Colonic mucosa (tissue), 4 donors: ENCODE data around the gene LHPP. TPM values are rescaled to one million over a fixed set of nuclear protein-coding genes. Genes with fewer than 3 reads are reported as not detected.

Source experiments
- DNase-seq: peaks from one replicate; pipeline ENCODE4 v3.0.0-alpha.2; 2020
- H3K27ac ChIP-seq: fragments of 200-600 bp; one replicate; pipeline ENCODE4 v1.8.0; 2021
- H3K27me3 ChIP-seq: fragments of 200-600 bp; one replicate; pipeline ENCODE4 v1.8.0; 2021
- H3K36me3 ChIP-seq: fragments of 200-600 bp; one replicate; pipeline ENCODE4 v1.8.0; 2021
- H3K4me1 ChIP-seq: fragments of 200-600 bp; one replicate; pipeline ENCODE4 v1.8.0; 2021; ENCODE audit warnings: mild to moderate bottlenecking
- H3K4me3 ChIP-seq: fragments of 200-600 bp; one replicate; pipeline ENCODE4 v1.8.0; 2021
- H3K9ac ChIP-seq, 2 donors: one replicate each; pipeline ENCODE4 v1.7.0; 2013; ENCODE audit warnings: control low read depth in 2 of 2, low read depth in 2 of 2, low read length in 2 of 2
- H3K9me3 ChIP-seq: fragments of 200-600 bp; one replicate; pipeline ENCODE4 v1.8.0; 2021
- CTCF ChIP-seq: fragments of 200-600 bp; IDR thresholded peaks from one replicate; pipeline ENCODE4 v1.8.0; 2022; ENCODE audit warnings: antibody characterized with exemption, mild to moderate bottlenecking
- intact Hi-C: fragments of 100-400 bp; cut with DNase I; formaldehyde crosslinking; loops from one replicate; pipeline ENCODE4 v1.14.1; 2022
- total RNA-seq, 2 donors: library from RNA; stranded (reverse); fragmentation: NEBNext Ultra II Directional in 1 of 2; extraction: Animal tissue kit (Norgen Biotek cat#: 25700) in 1 of 2; gene quantifications; one replicate each; pipeline ENCODE4 v1.2.1, GENCODE V29; 2021
- donor health status: healthy.
- donor health status: DM: no; HTN: no; CAD: no.
- donor health status: DM: no; HTN: no; CAD: no.

The LHPP gene
- total RNA-seq, 2 donors from 2014 or later = 12.8 to 24.6 TPM

GRCh38 chr10:124589491-124590041, 127.9 kb downstream of the LHPP start:
- no peak for TF ChIP-seq CTCF
- Histone ChIP-seq H3K9ac (peak overlapping the region in 1 of 2 donors; percentile 6), H3K9me3 (no peaks in the 10 kb centered on the region), H3K27ac (no peak overlapping the region), H3K4me3 (no peak overlapping the region), H3K36me3 (no peaks in the 10 kb centered on the region), H3K27me3 (no peaks in the 10 kb centered on the region), H3K4me1 (peaks cover 9% of the 10 kb centered on the region)
- no peak for DNase-seq
- intact Hi-C loops = no loop called here

GRCh38 chr10:124590216-124591122, 128.8 kb downstream of the LHPP start:
- no peaks in the 10 kb centered on the region for H3K9me3 ChIP-seq
- intact Hi-C loops = no loop called here
- no peak overlapping the region for H3K9ac ChIP-seq
- no peak for TF ChIP-seq CTCF
- DNase-seq = no peak
- H3K27me3 ChIP-seq = no peaks in the 10 kb centered on the region
- H3K4me3 ChIP-seq = no peak overlapping the region
- H3K27ac ChIP-seq = no peak overlapping the region
- peaks cover 9% of the 10 kb centered on the region for H3K4me1 ChIP-seq
- no peaks in the 10 kb centered on the region for H3K36me3 ChIP-seq

- Histone ChIP-seq H3K4me3 (no peak overlapping the region), H3K27ac (no peak overlapping the region), H3K36me3 (no peaks in the 10 kb centered on the region), H3K27me3 (no peaks in the 10 kb centered on the region), H3K9me3 (no peaks in the 10 kb centered on the region), H3K4me1 (peaks cover 9% of the 10 kb centered on the region), H3K9ac (no peak overlapping the region)
- no peak for DNase-seq
- intact Hi-C loops = no loop called here
- no peak for TF ChIP-seq CTCF
Measured at GRCh38 chr10:124591123-124591495, 129.5 kb downstream of the LHPP start.

GRCh38 chr10:124592101-124592500, 130.5 kb downstream of the LHPP start:
- no peaks in the 10 kb centered on the region for H3K27me3 ChIP-seq
- no peak for DNase-seq
- intact Hi-C loops = no loop called here
- H3K4me3 ChIP-seq = no peak overlapping the region
- no peaks in the 10 kb centered on the region for H3K36me3 ChIP-seq
- H3K4me1 ChIP-seq = peaks cover 9% of the 10 kb centered on the region
- no peak overlapping the region for H3K9ac ChIP-seq
- no peaks in the 10 kb centered on the region for H3K9me3 ChIP-seq
- no peak for TF ChIP-seq CTCF
- H3K27ac ChIP-seq = no peak overlapping the region

GRCh38 chr10:124592736-124593430, 131.3 kb downstream of the LHPP start:
- Histone ChIP-seq H3K27ac (no peak overlapping the region), H3K27me3 (no peaks in the 10 kb centered on the region), H3K4me3 (no peak overlapping the region), H3K9me3 (no peaks in the 10 kb centered on the region), H3K9ac (no peak overlapping the region), H3K4me1 (peaks cover 9% of the 10 kb centered on the region), H3K36me3 (no peaks in the 10 kb centered on the region)
- DNase-seq = no peak
- intact Hi-C loops = no loop called here
- TF ChIP-seq CTCF = no peak
